Activated gamma-delta T cell treated with anti-CD3 and anti-CD28 coated beads, Interleukin-2, amount 50 U/mL, for 16 hours (primary cell): Measurements from ENCODE around the gene BIRC7.

Experiments used
- DNase-seq: peaks from one replicate; pipeline ENCODE4 v3.0.0-alpha.2; 2020; ENCODE audit warnings: low read depth

The BIRC7 gene

DNA sequence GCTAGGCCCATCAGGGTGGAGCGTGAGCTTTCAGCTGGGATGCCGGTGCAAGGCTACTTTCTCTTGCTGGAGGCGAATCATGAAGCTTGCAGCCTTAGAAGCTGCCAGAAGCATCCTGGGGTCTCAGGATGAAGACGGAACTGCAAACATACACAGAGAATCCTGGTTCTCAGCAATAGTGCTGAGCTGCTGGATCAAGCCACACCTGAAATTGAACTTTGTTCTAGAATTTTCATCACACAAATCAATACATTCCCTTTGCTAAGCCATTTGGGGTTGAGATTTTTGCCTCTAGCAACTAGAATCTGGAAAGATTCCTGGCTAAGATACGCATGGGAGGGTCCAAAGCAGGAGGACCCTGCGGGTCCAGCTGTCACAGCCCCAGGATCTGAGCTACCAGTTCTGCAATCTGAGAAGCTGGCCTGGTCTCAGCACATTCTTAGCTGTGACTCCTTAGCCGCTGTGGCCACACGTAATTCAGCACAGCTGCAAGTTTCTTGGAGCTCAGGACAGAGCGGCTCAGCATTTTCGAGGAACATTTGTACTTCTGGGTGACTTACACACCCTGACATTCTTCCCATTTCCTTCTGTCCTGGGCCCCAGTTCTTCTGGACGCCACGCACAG is 30.3 kb downstream of the BIRC7 start:
- DNase-seq: no peak

DNA sequence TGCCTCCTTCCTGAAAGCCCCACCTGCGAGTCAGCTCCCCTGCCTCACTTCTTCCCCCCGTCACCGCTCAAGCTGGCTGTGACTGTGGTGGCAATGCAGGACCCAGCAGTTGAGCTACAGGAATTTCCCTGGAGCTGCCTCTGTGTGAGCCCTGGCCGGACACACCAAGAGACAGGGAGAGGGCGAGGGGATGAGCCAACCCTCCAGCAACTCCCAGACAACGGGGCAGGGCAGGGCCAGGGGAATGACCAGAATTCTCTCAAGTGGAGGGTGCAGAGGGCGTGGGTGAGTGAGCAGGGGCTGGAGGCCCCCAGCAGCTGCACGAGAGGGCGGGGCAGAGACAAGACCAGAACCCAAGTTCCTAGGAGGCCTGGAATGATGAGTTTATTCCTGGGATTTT is 32.0 kb downstream of the BIRC7 start:
- no peak for DNase-seq

DNA sequence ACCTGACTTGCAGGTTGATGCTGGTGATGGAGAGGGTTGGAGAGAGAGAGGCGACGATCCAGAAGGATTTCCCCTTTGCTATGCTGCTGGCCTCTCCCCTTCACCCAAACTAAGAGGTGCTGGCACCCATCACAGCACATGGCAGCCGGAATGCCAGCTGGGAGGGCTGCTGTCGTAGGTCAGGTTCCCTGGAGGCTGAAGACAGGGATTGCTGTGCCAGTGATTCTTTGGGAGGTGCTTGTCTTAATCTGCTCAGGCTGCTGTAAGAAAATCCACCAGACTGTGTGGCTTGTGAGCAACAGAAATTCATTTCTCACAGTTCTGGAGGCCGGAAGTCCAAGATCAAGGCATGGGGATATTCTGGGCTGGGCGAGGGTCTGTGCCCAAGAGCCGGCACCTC is 32.6 kb downstream of the BIRC7 start:
- no peak for DNase-seq

- no peak for DNase-seq
These were observed 33.1 kb downstream of the BIRC7 start for GRCh38 chr20:63268671-63269439.

DNA sequence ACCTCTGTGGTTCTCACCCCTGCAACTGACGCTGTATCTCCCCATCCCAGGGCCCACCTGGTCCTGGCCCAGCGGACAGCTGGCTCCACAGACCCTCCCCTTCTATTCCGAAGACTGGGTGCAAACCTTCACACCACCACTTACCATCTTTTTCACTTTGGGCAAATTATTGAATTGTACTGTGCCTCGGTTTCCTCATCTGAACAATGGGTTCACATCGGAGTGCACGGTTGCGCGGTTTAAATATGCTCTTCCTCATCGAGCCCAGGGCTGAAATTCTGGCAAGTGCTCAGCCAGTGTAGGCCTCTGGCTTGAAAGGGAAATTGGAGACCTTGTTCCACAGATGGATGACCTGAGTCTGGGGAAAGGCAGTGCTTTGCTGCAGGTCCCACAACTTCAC is 34.0 kb downstream of the BIRC7 start:
- no peak for DNase-seq

DNA sequence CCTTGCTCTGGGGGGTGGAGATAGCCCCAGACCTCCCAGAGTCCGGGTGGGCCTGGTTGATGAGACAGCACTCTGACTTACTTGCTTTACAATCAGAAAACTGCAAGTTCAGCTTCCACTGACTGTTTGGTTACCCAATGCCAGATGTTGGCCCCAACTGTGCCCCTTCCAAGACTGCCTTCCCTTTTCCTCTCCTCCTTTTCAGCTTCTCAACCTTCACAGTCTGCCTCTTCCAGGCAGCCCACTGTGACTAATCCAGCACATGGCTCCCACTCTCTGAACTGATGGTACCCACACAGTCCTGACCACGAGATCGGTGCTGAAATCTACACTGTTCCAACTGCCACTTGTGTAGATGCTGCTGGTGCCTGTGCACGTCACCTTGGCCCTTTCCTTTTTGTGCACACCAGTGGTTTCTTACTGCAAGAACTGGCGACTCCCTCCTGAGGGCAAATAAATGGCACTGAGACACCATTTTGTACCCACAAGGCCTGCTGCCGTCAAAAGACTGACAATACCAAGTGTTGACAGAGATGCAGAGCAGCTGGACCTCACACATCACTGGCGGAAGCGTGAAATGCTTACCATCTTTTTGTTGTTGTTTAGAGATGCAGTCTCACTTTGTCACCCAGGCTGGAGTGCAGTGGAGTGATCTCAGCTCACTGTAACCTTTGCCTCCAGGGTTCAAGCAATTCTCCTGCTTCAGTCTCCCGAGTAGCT is 35.1 kb downstream of the BIRC7 start:
- DNase-seq: no peak

DNA sequence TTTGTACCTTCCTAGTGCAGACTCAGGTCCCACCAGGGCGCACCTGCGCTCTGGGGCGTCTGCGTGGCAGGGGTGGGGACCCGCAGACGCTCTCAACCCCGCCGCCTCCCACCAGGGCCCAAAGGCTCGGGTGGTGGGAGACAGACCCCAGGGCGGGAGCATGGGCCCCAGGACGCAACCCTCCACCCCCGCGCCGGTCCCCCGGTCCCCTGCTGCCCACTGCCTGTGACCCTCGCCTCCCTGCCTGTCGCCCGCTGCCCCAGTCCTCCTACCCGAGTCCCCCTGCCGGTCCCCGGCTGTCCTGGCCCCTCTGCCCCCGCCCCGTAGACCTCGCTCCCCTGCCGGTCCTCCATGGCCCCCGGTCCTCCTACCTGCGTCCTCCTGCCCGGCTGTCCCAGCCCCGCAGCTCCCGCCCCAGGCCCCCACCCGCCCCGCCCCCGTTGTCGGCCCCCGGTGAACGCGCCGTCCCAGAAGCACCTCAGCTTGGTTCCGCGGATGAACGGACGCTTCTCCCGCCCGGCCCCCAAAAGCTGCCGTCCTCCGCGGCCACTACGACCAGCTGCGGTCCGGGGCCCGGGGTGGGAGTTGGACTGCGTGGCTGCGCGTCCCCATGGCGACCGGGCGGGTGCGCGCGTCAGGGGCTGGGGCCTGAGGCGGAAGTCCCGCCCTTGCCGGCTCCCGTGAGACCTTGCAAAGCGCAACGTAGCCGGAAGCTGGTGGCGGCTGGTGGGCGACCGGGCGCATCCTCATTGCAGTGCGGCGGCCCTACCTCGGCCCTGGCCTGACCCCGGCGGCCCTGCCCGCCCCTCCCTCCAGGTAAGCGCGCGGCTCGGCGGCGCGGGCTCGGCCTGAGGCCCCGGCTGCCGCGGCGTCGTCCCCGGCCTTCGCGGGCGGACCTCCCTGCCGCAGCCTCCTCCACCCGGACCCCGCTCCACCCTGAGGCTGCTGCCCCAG is 36.7 kb downstream of the BIRC7 start, which contains the start of gene ARFGAP1:
Gene ARFGAP1 (plus strand): TSS at position 709 of the 954 bp plus-strand sequence. CDS start 2,768 bp downstream, outside the sequence.
- peak; percentile 82 for DNase-seq

- no peak for DNase-seq
These were observed 37.4 kb downstream of the BIRC7 start for GRCh38 chr20:63273059-63273579.

DNA sequence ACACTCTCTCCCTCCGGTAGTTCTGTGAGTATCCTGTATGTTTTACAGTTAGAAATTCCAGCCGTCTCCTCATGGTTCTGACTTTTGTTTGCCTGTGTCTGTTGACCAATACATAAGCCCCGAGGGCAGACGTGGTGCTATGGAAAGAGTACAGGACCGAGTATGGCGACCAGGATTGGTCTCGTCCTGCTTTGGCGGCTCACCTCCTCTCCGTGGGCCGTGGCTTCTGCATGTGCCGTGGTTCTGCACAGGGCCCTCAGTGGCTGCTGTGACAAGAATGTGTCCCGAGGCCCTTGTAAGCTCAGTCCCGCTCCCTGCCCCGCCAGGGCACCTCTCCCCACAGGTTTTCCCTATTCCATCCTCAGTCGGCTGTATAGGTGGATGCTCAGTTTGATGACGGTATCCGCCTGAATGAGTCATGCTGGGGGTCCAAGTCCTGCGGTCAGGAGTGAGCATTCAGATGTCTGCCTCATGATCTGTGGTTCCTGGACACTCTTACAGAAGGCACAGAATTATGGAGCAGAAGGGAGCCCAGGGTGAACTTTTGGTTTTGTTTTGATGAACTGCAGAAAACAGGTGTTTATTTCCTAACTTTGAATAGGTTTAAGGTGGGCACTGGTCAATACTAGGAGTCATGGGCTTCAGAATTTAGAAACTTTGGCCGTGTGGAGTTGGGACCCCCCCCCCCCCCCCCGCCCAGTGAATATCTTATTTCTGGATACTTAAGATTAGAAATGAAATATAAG is 38.1 kb downstream of the BIRC7 start:
- no peak for DNase-seq

- DNase-seq: no peak
These were observed 38.9 kb downstream of the BIRC7 start for GRCh38 chr20:63274381-63275228.

GRCh38 chr20:63275825-63276224 is 40.1 kb downstream of the BIRC7 start:
- no peak for DNase-seq

DNA sequence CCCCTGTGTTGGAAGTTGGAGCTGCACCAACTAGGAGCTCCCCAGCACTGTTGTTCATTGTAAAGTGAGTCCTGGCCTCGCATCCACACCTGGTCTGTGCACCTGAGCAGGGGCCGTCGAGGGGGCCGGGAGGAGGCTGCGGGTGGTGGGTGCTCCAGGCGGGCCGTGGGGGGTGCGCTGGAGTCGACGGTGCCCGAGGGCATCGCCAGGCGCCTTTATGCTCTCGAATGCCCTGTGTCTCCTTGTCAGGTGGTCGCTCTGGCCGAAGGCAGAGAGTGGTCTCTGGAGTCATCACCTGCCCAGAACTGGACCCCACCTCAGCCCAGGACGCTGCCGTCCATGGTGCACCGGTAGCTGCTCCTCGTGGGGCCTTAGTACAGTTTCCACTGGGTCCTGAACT is 41.3 kb downstream of the BIRC7 start:
- DNase-seq: no peak

- no peak for DNase-seq
These were observed 42.0 kb downstream of the BIRC7 start for GRCh38 chr20:63277466-63278272.

GRCh38 chr20:63278661-63279060 is 43.0 kb downstream of the BIRC7 start:
- no peak for DNase-seq

DNA sequence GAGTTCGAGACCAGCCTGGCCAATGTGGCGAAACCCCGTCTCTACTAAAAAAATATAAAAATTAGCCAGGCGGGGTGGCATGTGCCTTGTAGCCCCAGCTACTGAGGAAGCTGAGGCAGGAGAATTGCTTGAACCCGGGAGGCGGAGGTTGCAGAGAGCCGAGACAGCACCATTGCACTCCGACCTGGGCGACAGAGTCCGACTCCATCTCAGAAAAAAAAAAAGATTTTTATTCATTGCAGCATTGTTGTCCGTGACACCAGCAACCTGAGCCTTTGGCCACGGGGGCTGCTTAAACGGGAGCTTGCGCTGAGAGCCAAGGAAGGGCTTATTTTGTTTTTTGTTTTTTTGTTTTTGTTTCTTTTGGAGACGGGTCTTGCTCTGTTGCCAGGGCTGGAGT is 44.2 kb downstream of the BIRC7 start:
- DNase-seq: no peak

DNA sequence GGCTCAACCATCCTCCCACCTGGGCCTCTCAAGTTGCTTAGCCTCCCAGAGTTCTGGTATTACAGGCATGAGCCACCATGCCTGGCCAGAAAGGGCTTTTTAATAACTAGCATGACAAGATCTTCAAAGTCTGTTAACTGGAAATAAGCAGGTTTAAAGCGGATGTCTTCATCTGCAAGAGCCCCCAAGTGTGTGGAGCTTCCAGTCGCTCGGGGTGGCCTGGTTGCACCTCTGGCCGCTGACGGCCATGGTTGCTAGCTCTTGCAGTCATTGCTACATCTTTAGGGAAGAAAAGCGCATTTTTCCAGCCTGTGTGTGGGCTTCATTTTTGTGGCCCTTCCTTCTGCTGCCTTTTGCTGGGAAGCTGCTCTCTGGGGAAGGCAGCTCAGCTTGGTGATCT is 44.7 kb downstream of the BIRC7 start:
- DNase-seq: no peak

GRCh38 chr20:63280929-63281545 is 45.3 kb downstream of the BIRC7 start:
- no peak for DNase-seq
